Lower leg skin (tissue), 3 donors: ENCODE results near the gene KDM3B.

Source experiments
- POLR2A ChIP-seq, 2 donors: fragments of 450-650 bp; IDR thresholded peaks; one replicate each; pipeline ENCODE4 v1.6.1; 2016 to 2017; ENCODE audit warnings: antibody characterized with exemption in 2 of 2, mild to moderate bottlenecking in 1 of 2, moderate library complexity in 1 of 2
- TF ChIP-seq, protein P1 (sequence below), 3 donors: fragments of 450-650 bp; IDR thresholded peaks; one replicate each; pipeline ENCODE4 v1.5.1; 2016; ENCODE audit warnings: antibody characterized with exemption in 3 of 3, mild to moderate bottlenecking in 3 of 3, moderate library complexity in 2 of 3

DNA sequence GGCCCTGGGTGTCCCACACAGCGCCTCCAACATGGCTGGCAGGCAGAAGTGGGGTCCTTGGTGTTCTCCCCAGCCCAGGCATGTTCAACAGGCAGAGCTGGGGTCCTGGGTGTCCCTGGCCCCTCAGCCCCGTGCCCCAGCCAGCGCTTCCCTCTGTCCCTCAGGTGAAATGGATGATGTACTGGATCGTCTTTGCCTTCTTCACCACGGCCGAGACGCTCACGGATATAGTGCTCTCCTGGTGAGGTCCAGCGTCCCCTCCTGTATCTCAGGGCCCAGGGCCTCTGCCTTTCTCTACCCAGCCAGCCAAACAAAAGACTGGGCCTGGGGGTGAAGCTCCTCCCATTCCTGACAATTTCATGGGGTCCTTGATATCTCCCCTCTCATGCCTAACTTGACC is 88.7 kb downstream of the KDM3B start:
- no peak for TF ChIP-seq POLR2A (IDR thresholded peaks at IDR 0.05)
- TF ChIP-seq, protein P1, sequence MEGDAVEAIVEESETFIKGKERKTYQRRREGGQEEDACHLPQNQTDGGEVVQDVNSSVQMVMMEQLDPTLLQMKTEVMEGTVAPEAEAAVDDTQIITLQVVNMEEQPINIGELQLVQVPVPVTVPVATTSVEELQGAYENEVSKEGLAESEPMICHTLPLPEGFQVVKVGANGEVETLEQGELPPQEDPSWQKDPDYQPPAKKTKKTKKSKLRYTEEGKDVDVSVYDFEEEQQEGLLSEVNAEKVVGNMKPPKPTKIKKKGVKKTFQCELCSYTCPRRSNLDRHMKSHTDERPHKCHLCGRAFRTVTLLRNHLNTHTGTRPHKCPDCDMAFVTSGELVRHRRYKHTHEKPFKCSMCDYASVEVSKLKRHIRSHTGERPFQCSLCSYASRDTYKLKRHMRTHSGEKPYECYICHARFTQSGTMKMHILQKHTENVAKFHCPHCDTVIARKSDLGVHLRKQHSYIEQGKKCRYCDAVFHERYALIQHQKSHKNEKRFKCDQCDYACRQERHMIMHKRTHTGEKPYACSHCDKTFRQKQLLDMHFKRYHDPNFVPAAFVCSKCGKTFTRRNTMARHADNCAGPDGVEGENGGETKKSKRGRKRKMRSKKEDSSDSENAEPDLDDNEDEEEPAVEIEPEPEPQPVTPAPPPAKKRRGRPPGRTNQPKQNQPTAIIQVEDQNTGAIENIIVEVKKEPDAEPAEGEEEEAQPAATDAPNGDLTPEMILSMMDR (IDR thresholded peaks at IDR 0.05): no peak
